Activated T-helper 1 cell treated with Interleukin-2 at 50 U/mL for 16 hours (primary cell): ENCODE measurements around the gene TVP23C.

ENCODE experiments used
- DNase-seq: peaks from one replicate; pipeline ENCODE4 v3.0.0-alpha.2; 2020; ENCODE audit warnings: low read depth

The TVP23C gene

GRCh38 chr17:15496735-15497670 is 66.3 kb downstream of the TVP23C start:
- DNase-seq, result no peak

- no peak for DNase-seq
Measured at GRCh38 chr17:15494821-15495220, 68.5 kb downstream of the TVP23C start.

GRCh38 chr17:15493693-15494035 is 69.6 kb downstream of the TVP23C start:
- no peak for DNase-seq

- no peak for DNase-seq
Measured at GRCh38 chr17:15492791-15493692, 70.2 kb downstream of the TVP23C start.

GRCh38 chr17:15492186-15492585 is 71.1 kb downstream of the TVP23C start:
- DNase-seq, result no peak

- no peak for DNase-seq
Measured at GRCh38 chr17:15490634-15491261, 72.5 kb downstream of the TVP23C start.

GRCh38 chr17:15488557-15488956 is 74.7 kb downstream of the TVP23C start:
- no peak for DNase-seq

GRCh38 chr17:15485045-15485444 is 78.2 kb downstream of the TVP23C start:
- no peak for DNase-seq

GRCh38 chr17:15483431-15483830 is 79.9 kb downstream of the TVP23C start:
- no peak for DNase-seq

- no peak for DNase-seq
Measured at GRCh38 chr17:15482476-15482875, 80.8 kb downstream of the TVP23C start.

- no peak for DNase-seq
Measured at GRCh38 chr17:15481481-15481880, 81.8 kb downstream of the TVP23C start.

- no peak for DNase-seq
Measured at GRCh38 chr17:15480204-15480603, 83.1 kb downstream of the TVP23C start.

- no peak for DNase-seq
Measured at GRCh38 chr17:15479703-15480102, 83.6 kb downstream of the TVP23C start.

- DNase-seq, result no peak
Measured at GRCh38 chr17:15478845-15479244, 84.4 kb downstream of the TVP23C start.

GRCh38 chr17:15475631-15476354 is 87.5 kb downstream of the TVP23C start:
- no peak for DNase-seq

- DNase-seq, result no peak
Measured at GRCh38 chr17:15472891-15473290, 90.4 kb downstream of the TVP23C start.

GRCh38 chr17:15470536-15470935 is 92.7 kb downstream of the TVP23C start:
- DNase-seq, result no peak

GRCh38 chr17:15469260-15469659 is 94.0 kb downstream of the TVP23C start:
- DNase-seq, result no peak

- DNase-seq, result no peak
Measured at GRCh38 chr17:15468126-15468525, 95.2 kb downstream of the TVP23C start.

GRCh38 chr17:15467592-15467991 is 95.7 kb downstream of the TVP23C start, which contains the start of gene CDRT4:
Gene CDRT4 (minus strand): TSS chr17:15467621. CDS start chr17:15440238, 27,383 bp downstream.
- DNase-seq, result no peak

GRCh38 chr17:15466131-15466530 is 97.2 kb downstream of the TVP23C start:
- no peak for DNase-seq
